GM12878 (cell line): ENCODE measurements around the gene CFAP92. TPM values are rescaled to one million over a fixed set of nuclear protein-coding genes. Genes with fewer than 3 reads are reported as not detected.

ENCODE experiments used
- ATAC-seq: fragments of 200-7000 bp; cut with Tn5 transposase; 3 replicates; pipeline ENCODE4 v1.9.1; 2020; ENCODE audit warnings: mild to moderate bottlenecking, moderate library complexity
- BruUV-seq: library from RNA; stranded (reverse); fragments of 400-500 nt; replicated peaks from 2 replicates; lab custom pipeline; 2021; lab: Mats Ljungman, UMichigan
- CTCF ChIA-PET: fragments of 300-600 bp; sonication (Branson Sonifier 250); formaldehyde crosslinking; extraction: SDS; loops from one replicate; lab custom pipeline; 2021; ENCODE audit warnings: inconsistent platforms; lab: Yijun Ruan, JAX
- POLR2A ChIA-PET: fragments of 350-600 bp; formaldehyde crosslinking; extraction: SDS; loops from one replicate; lab custom pipeline; 2021; ENCODE audit warnings: inconsistent platforms; lab: Charles Lee
- RAD21 ChIA-PET: fragments of 300-600 bp; sonication (Branson Sonifier 250); formaldehyde crosslinking; loops from one replicate; lab custom pipeline; 2023; ENCODE audit warnings: antibody characterized with exemption; ENCODE audit not compliant: unreplicated experiment; lab: Charles Lee
- SMC1A ChIA-PET: fragments of 300-600 bp; sonication (Branson Sonifier 250); formaldehyde crosslinking; loops from one replicate; lab custom pipeline; 2023; ENCODE audit not compliant: unreplicated experiment, uncharacterized antibody; lab: Charles Lee
- DNase-seq: peaks from one replicate; pipeline ENCODE4 v3.0.0-alpha.2; 2011; ENCODE audit warnings: low read depth, low spot score
- FAIRE-seq: peaks from 3 replicates; lab custom pipeline; 2011; peaks lifted over from hg19 to GRCh38; lab: Jason Lieb, UNC
- H2AFZ ChIP-seq: 2 replicates; pipeline ENCODE4 v1.6.0; 2011; ENCODE audit warnings: low read depth, low read length, control low read depth; ENCODE audit not compliant: control insufficient read depth
- H3K27ac ChIP-seq: 2 replicates; pipeline ENCODE4 v1.5.1; 2011; ENCODE audit warnings: control low read depth; ENCODE audit not compliant: control insufficient read depth, insufficient read depth
- H3K27me3 ChIP-seq, 2 experiments: replicated peaks in 1 of 2; 2 replicates each; pipeline versions ENCODE4 v1.6.0 to v1.6.1; 2011; ENCODE audit warnings: low read length in 1 of 2; ENCODE audit not compliant: control insufficient read depth in 2 of 2, insufficient read depth in 2 of 2
- H3K36me3 ChIP-seq, 2 experiments: 2 replicates each; pipeline ENCODE4 v1.5.1; 2011; ENCODE audit warnings: low read length in 1 of 2; ENCODE audit not compliant: control insufficient read depth in 2 of 2, insufficient read depth in 2 of 2
- H3K4me1 ChIP-seq: 2 replicates; pipeline ENCODE4 v1.6.1; 2011; ENCODE audit warnings: mild to moderate bottlenecking, low read length, moderate library complexity, mixed read lengths; ENCODE audit not compliant: control insufficient read depth, insufficient read depth
- H3K4me2 ChIP-seq: 2 replicates; pipeline ENCODE4 v1.6.0; 2011; ENCODE audit warnings: control low read depth; ENCODE audit not compliant: control insufficient read depth, insufficient read depth
- H3K4me3 ChIP-seq: fragments of 200-600 bp; sonication (generic); 2 replicates; pipeline ENCODE4 v1.5.1; 2016
- H3K79me2 ChIP-seq: 2 replicates; pipeline ENCODE4 v1.6.0; 2011; ENCODE audit warnings: low read length; ENCODE audit not compliant: control insufficient read depth, insufficient read depth
- H3K9ac ChIP-seq: 2 replicates; pipeline ENCODE4 v1.8.0; 2011; ENCODE audit warnings: low read length, control low read depth, mixed read lengths; ENCODE audit not compliant: control insufficient read depth, insufficient read depth
- H3K9me3 ChIP-seq: replicated peaks from 3 replicates; pipeline ENCODE4 v1.5.1; 2011; ENCODE audit warnings: mild to moderate bottlenecking, low read length; ENCODE audit not compliant: control insufficient read depth, insufficient read depth
- H4K20me1 ChIP-seq: 2 replicates; pipeline ENCODE4 v1.6.0; 2011; ENCODE audit not compliant: control insufficient read depth, insufficient read depth
- BACH1 ChIP-seq: fragments of 450-650 bp; IDR thresholded peaks from 2 replicates; pipeline ENCODE4 v1.6.1; 2017; ENCODE audit warnings: mild to moderate bottlenecking, borderline replicate concordance
- MLLT1 ChIP-seq: fragments of 450-650 bp; IDR thresholded peaks from 2 replicates; pipeline ENCODE4 v1.6.1; 2016; ENCODE audit warnings: mild to moderate bottlenecking
- MYB ChIP-seq: fragments of 150-350 bp; IDR thresholded peaks from 2 replicates; pipeline ENCODE4 v1.6.1; 2014; ENCODE audit warnings: mild to moderate bottlenecking, low read depth, low read length, borderline replicate concordance
- POLR2A ChIP-seq: IDR thresholded peaks from 2 replicates; pipeline ENCODE4 v1.6.1; 2011; ENCODE audit warnings: low read depth, mild to moderate bottlenecking, low read length
- RAD51 ChIP-seq: fragments of 450-650 bp; IDR thresholded peaks from 2 replicates; pipeline ENCODE4 v1.6.1; 2016; ENCODE audit warnings: moderate library complexity, mild to moderate bottlenecking, inconsistent platforms
- RUNX3 ChIP-seq: IDR thresholded peaks from 2 replicates; pipeline ENCODE4 v1.6.1; 2012; ENCODE audit warnings: low read length, inconsistent platforms
- TCF3 ChIP-seq: IDR thresholded peaks from 2 replicates; pipeline ENCODE4 v1.6.1; 2012; ENCODE audit warnings: low read depth, mild to moderate bottlenecking, low read length, borderline replicate concordance; ENCODE audit not compliant: insufficient read depth
- YY1 ChIP-seq: IDR thresholded peaks from 2 replicates; pipeline ENCODE4 v1.6.1; 2011; ENCODE audit warnings: low read depth, mild to moderate bottlenecking, low read length
- ZBTB33 ChIP-seq: fragments of 450-650 bp; IDR thresholded peaks from 2 replicates; pipeline ENCODE4 v1.6.1; 2017; ENCODE audit warnings: mild to moderate bottlenecking
- WGBS: methylation state at CpG from one replicate; pipeline ENCODE4 v1.1.6; 2016; ENCODE audit warnings: low lambda C conversion rate; ENCODE audit not compliant: insufficient replicate concordance, insufficient coverage; ENCODE audit errors: missing lambda C conversion rate; 5-methylcytosine and 5-hydroxymethylcytosine counted together
- in situ Hi-C: fragments of 300-500 bp; cut with MboI; formaldehyde crosslinking; loops from 9 replicates; pipeline ENCODE4 v1.14.3; 2018; ENCODE audit warnings: mixed read lengths
- intact Hi-C: fragments of 100-400 bp; cut with micrococcal nuclease; formaldehyde crosslinking; loops from one replicate; pipeline ENCODE4 v1.14.2; 2022; ENCODE audit not compliant: unreplicated experiment
- polyA plus RNA-seq, 11 experiments: library from polyadenylated mRNA; depleted of rRNA in 4 of 11; unstranded in 6 of 11; stranded (reverse) in 5 of 11; fragments of >200 nt; fragmentation: Nextera tagmentation in 4 of 11; fragmentation: Illumina TruSeq in 1 of 11; extraction: Ambion mirVana in 4 of 11; extraction: Trizol in 1 of 11; gene quantifications; 1 replicate in 1 of 11; 2 replicates in 10 of 11; pipeline versions ENCODE4 v1.2.1 to v1.2.3, GENCODE V29; 2011 to 2016; ENCODE audit warnings: inconsistent platforms in 2 of 11, missing spikeins in 2 of 11, low read depth in 1 of 11
- total RNA-seq, 4 experiments: library from RNA; depleted of rRNA in 3 of 4; stranded (reverse); fragments of >200 nt in 3 of 4; fragmentation: Illumina TruSeq in 1 of 4; extraction: Trizol in 1 of 4; gene quantifications; 2 replicates each; pipeline versions ENCODE4 v1.2.1 to v1.2.3, GENCODE V29; 2013 to 2021

CFAP92 gene
- total and polyA plus RNA-seq, 10 of the 15 experiments (the other 5 are each of a cell fraction or from before 2014, with no cell fraction given): 0.05 to 0.52 (median 0.14) TPM; not detected in 7

- H3K4me1 ChIP-seq: peaks cover 3% of the 10 kb centered on the region; the same call in 1 of the 2 replicates
- WGBS: 48% methylated on average over 10 of the region's 10 CpGs
- no peaks in the 10 kb centered on the region for H3K36me3 ChIP-seq
- no peak overlapping the region for H3K27ac ChIP-seq
- no peak overlapping the region for H3K4me2 ChIP-seq
- TF ChIP-seq RUNX3 (peak; percentile 75), POLR2A (0 out of 2 replicates have a peak, but pooled peaks have one; percentile 19), MYB (no peak)
- TF ChIP-seq, all 136 proteins: peak for 2
- in situ Hi-C loops: no loop called here
- FAIRE-seq (no peak), ATAC-seq (no peak), DNase-seq (no peak)
- ChIA-PET POLR2A (no interaction called here), CTCF (no interaction called here), RAD21 (no interaction called here), SMC1A (interaction anchor here (0.6 kb wide), 1 partner anchor 246 kb away, joined by 4 read pairs; no protein-coding TSS in a partner anchor)
- Histone ChIP-seq H4K20me1 (no peaks in the 10 kb centered on the region), H3K9me3 (peaks cover 4% of the 10 kb centered on the region; the same call in 1 of the 3 replicates), H3K4me3 (no peak overlapping the region), H2AFZ (no peak overlapping the region), H3K9ac (no peak overlapping the region), H3K27me3 (no peaks in the 10 kb centered on the region), H3K79me2 (no peaks in the 10 kb centered on the region)
- no TSS peak for BruUV-seq
- intact Hi-C loops: no loop called here
These were observed 70.9 kb downstream of the CFAP92 start for GRCh38 chr3:128922804-128923459.

- intact Hi-C loops: no loop called here
- TF ChIP-seq ZBTB33 (no peak), RAD51 (no peak), YY1 (no peak), BACH1 (no peak), TCF3 (no peak), MLLT1 (no peak)
These were observed 73.9 kb downstream of the CFAP92 start for GRCh38 chr3:128919988-128920387.

More at GRCh38 chr3:128919988-128920387, 73.9 kb downstream of the CFAP92 start:
- Histone ChIP-seq H3K79me2 (no peaks in the 10 kb centered on the region), H3K36me3 (peaks cover 0 to 3% of the 10 kb centered on the region in 2 experiments; a peak in 2 of 4 replicates), H3K9ac (no peak overlapping the region), H3K27ac (no peak overlapping the region), H3K9me3 (peaks cover 4% of the 10 kb centered on the region; the same call in 1 of the 3 replicates), H3K4me3 (no peak overlapping the region), H2AFZ (no peak overlapping the region), H3K4me2 (no peak overlapping the region), H3K27me3 (no peaks in the 10 kb centered on the region), H3K4me1 (peaks cover 3% of the 10 kb centered on the region; the same call in 1 of the 2 replicates), H4K20me1 (no peaks in the 10 kb centered on the region)
- no peak for FAIRE-seq
- no peak for ATAC-seq
- WGBS: 100% methylated on average over 1 of the region's 1 CpG
- no TSS peak for BruUV-seq
- in situ Hi-C loops: no loop called here
- RAD21 ChIA-PET: no interaction called here
- DNase-seq: no peak
- CTCF ChIA-PET: no interaction called here
- POLR2A ChIA-PET: no interaction called here
- SMC1A ChIA-PET: no interaction called here
